ENCODE results near the gene PRL. TPM values are rescaled to one million over a fixed set of nuclear protein-coding genes. Genes with fewer than 3 reads are reported as not detected.

Gene PRL
- total and polyA plus RNA-seq, 2 of the 13 experiments (the other 11 are each of a cell fraction or from before 2014, with no cell fraction given): not detected

DNA sequence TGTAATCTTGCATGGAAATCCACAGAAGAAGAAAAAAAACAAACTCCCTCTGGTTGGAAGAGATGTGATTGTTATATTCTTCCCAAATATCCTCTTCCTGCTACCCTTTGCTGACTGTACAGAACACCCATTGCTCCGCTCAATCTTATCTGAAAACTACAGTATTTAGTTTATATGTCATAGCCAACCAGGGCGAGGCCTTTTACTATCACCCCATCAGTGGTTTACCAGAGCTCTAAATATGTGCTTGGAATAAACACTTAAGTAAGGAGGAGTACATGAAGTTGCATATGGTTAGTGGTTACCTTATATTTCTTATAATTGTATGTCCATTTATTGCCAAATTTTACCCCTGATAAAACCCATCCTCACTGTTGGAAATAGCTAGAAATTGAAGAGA lies 12.2 kb downstream of the PRL start (continued):
- no peak for TF ChIP-seq ZNF547 (CRISPR knock-in tag; IDR thresholded peaks at IDR 0.05)
- no peak for TF ChIP-seq HOXA7 (CRISPR knock-in tag; IDR thresholded peaks at IDR 0.05)

DNA sequence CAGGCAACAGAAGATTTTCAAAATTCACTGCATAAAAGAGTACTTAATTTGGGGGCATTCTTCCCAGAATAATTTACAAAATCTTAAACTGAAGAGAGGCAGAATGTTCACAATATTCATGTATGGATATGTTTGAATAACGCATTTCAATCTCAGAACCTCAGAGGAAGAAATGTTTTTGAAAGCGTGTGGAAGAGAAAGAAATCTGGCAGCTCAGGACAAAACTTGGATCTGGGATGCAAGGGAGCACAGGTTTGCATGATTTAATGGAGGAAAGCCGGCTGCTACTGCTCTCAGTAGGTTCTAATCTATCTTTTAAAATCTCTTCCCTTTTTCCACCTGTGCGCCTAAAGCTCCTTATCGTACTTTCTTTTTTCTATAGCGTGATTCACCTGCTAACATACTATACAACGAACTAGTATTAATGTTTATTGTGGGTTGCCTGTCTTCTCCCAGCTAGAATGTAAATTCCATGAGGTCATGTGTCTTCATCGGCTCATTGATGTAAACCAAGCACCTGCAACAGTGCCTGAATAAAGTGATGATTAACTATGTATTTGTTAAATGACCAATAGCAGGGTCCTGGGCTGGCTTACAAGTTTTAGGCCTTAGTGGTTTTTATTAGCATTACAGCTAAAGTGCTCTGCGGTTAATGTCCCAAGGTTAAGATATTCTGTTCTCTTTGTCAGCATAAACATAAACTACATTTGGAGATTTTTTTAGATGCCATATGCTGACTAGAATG lies 15.3 kb downstream of the PRL start:
- peaks cover 85% of the 10 kb centered on the region for H3K9me3 ChIP-seq (ENCODE audit: low read length)
- no peaks in the 10 kb centered on the region for H3K4me1 ChIP-seq (ENCODE audit: insufficient read depth, low read length)
- ChIA-PET POLR2A (no interaction called here), CTCF (ENCODE audit: low intra/inter-chr PET ratio, low total read pairs) (no interaction called here)
- no peak overlapping the region for H3K9ac ChIP-seq (ENCODE audit: insufficient read depth, low read depth, low read length)
- BruUV-seq (replicated peaks): no TSS peak
- H3K27ac ChIP-seq (ENCODE audit: extremely low read length, insufficient read depth, low read length): no peak overlapping the region
- no peaks in the 10 kb centered on the region for H3K36me3 ChIP-seq (replicated peaks in 1 of 2; ENCODE audit: control insufficient read depth in 1 of 2, insufficient read depth in 2 of 2, low read length in 2 of 2)
- intact Hi-C loops (cut with micrococcal nuclease; ENCODE audit: unreplicated experiment): no loop called here
- no peaks in the 10 kb centered on the region for H3K79me2 ChIP-seq (ENCODE audit: insufficient read depth, low read length)
- 26% methylated on average over 9 of the region's 9 CpGs for WGBS (ENCODE audit: low lambda C conversion rate)
- H3K4me2 ChIP-seq (ENCODE audit: low read depth, low read length): no peak overlapping the region
- no peak overlapping the region for H3K4me3 ChIP-seq (replicated peaks in 1 of 3; ENCODE audit: insufficient read depth in 1 of 3, low read depth in 2 of 3, low read length in 3 of 3)
- no peaks in the 10 kb centered on the region for H3K27me3 ChIP-seq (ENCODE audit: control insufficient read depth in 1 of 2, insufficient read depth in 2 of 2, low read length in 2 of 2)
- H2AFZ ChIP-seq (ENCODE audit: low read length): no peak overlapping the region
- FAIRE-seq (no peak), ATAC-seq (no peak), DNase-seq (ENCODE audit: low spot score) (no peak)
- in situ Hi-C loops (cut with HindIII; ENCODE audit: extremely low pct_ligation_motif_present, low pct_unique_long_range_greater_than_20kb): no loop called here
- H4K20me1 ChIP-seq (ENCODE audit: insufficient read depth, low read length): no peaks in the 10 kb centered on the region
- TF ChIP-seq TAF15 (IDR thresholded peaks at IDR 0.05; ENCODE audit: low read depth, low read length, poor library complexity, severe bottlenecking) (no peak), SP140L (CRISPR knock-in tag; IDR thresholded peaks at IDR 0.05; ENCODE audit: borderline replicate concordance) (no peak), JUND (CRISPR knock-in tag; IDR thresholded peaks at IDR 0.05) (no peak), NR1H2 (CRISPR knock-in tag; IDR thresholded peaks at IDR 0.05; ENCODE audit: borderline replicate concordance, low read depth) (no peak), ZNF501 (CRISPR knock-in tag; IDR thresholded peaks at IDR 0.05) (no peak), ZNF296 (CRISPR knock-in tag; conservative IDR thresholded peaks at IDR 0.05) (no peak), ZNF30 (CRISPR knock-in tag; IDR thresholded peaks at IDR 0.05) (no peak), RXRA (CRISPR knock-in tag; IDR thresholded peaks at IDR 0.05) (no peak), KAT2B (IDR thresholded peaks at IDR 0.05; ENCODE audit: borderline replicate concordance, low read depth, low read length) (no peak)
- TF ChIP-seq, protein P1, sequence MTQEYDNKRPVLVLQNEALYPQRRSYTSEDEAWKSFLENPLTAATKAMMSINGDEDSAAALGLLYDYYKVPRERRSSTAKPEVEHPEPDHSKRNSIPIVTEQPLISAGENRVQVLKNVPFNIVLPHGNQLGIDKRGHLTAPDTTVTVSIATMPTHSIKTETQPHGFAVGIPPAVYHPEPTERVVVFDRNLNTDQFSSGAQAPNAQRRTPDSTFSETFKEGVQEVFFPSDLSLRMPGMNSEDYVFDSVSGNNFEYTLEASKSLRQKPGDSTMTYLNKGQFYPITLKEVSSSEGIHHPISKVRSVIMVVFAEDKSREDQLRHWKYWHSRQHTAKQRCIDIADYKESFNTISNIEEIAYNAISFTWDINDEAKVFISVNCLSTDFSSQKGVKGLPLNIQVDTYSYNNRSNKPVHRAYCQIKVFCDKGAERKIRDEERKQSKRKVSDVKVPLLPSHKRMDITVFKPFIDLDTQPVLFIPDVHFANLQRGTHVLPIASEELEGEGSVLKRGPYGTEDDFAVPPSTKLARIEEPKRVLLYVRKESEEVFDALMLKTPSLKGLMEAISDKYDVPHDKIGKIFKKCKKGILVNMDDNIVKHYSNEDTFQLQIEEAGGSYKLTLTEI (CRISPR knock-in tag; conservative IDR thresholded peaks at IDR 0.05): no peak
- TF ChIP-seq, protein P2, sequence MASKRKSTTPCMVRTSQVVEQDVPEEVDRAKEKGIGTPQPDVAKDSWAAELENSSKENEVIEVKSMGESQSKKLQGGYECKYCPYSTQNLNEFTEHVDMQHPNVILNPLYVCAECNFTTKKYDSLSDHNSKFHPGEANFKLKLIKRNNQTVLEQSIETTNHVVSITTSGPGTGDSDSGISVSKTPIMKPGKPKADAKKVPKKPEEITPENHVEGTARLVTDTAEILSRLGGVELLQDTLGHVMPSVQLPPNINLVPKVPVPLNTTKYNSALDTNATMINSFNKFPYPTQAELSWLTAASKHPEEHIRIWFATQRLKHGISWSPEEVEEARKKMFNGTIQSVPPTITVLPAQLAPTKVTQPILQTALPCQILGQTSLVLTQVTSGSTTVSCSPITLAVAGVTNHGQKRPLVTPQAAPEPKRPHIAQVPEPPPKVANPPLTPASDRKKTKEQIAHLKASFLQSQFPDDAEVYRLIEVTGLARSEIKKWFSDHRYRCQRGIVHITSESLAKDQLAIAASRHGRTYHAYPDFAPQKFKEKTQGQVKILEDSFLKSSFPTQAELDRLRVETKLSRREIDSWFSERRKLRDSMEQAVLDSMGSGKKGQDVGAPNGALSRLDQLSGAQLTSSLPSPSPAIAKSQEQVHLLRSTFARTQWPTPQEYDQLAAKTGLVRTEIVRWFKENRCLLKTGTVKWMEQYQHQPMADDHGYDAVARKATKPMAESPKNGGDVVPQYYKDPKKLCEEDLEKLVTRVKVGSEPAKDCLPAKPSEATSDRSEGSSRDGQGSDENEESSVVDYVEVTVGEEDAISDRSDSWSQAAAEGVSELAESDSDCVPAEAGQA (IDR thresholded peaks at IDR 0.05; ENCODE audit: low read depth): no peak
- TF ChIP-seq, protein P2 (CRISPR knock-in tag; IDR thresholded peaks at IDR 0.05; ENCODE audit: borderline replicate concordance): no peak
- TF ChIP-seq, protein P3, sequence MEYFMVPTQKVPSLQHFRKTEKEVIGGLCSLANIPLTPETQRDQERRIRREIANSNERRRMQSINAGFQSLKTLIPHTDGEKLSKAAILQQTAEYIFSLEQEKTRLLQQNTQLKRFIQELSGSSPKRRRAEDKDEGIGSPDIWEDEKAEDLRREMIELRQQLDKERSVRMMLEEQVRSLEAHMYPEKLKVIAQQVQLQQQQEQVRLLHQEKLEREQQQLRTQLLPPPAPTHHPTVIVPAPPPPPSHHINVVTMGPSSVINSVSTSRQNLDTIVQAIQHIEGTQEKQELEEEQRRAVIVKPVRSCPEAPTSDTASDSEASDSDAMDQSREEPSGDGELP (IDR thresholded peaks at IDR 0.05; ENCODE audit: borderline replicate concordance, low read depth): no peak

Data from HepG2 (cell line).